CD4-positive, alpha-beta memory T cell (primary cell): Measurements from ENCODE around the gene CAMTA1. TPM values are rescaled to one million over a fixed set of nuclear protein-coding genes. Genes with fewer than 3 reads are reported as not detected.

Experiments
- CTCF ChIA-PET: fragments of 350-600 bp; sonication (Branson Sonifier 250); formaldehyde crosslinking; loops from one replicate; lab custom pipeline; 2021; ENCODE audit warnings: inconsistent platforms; ENCODE audit not compliant: partially characterized antibody; lab: Charles Lee
- POLR2A ChIA-PET: fragments of 350-600 bp; sonication (Branson Sonifier 250); formaldehyde crosslinking; loops from one replicate; lab custom pipeline; 2021; ENCODE audit not compliant: partially characterized antibody; lab: Charles Lee
- DNase-seq, 5 donors: peaks; one replicate each; pipeline versions ENCODE4 v3.0.0 to v3.0.0-alpha.2; 2020 to 2022; ENCODE audit warnings: mixed read lengths in 1 of 5
- H3K27ac ChIP-seq: one replicate; pipeline ENCODE4 v1.7.0; 2013; ENCODE audit warnings: low read depth, low read length
- H3K27me3 ChIP-seq: 2 replicates; pipeline ENCODE4 v1.7.0; 2013; ENCODE audit warnings: mild to moderate bottlenecking, low read length, moderate library complexity; ENCODE audit not compliant: insufficient read depth
- H3K36me3 ChIP-seq: 2 replicates; pipeline ENCODE4 v1.7.0; 2013; ENCODE audit warnings: mild to moderate bottlenecking, low read length, moderate library complexity; ENCODE audit not compliant: insufficient read depth
- H3K4me1 ChIP-seq: 2 replicates; pipeline ENCODE4 v1.7.0; 2013; ENCODE audit warnings: mild to moderate bottlenecking, low read length, moderate library complexity; ENCODE audit not compliant: insufficient read depth
- H3K4me3 ChIP-seq, 2 donors: one replicate each; pipeline ENCODE4 v1.7.0; 2013; ENCODE audit warnings: low read length in 2 of 2, mild to moderate bottlenecking in 1 of 2
- H3K9me3 ChIP-seq, 2 donors: one replicate each; pipeline ENCODE4 v1.7.0; 2013; ENCODE audit warnings: low read length in 2 of 2, control low read depth in 1 of 2; ENCODE audit not compliant: control insufficient read depth in 1 of 2
- H3K27ac Mint-ChIP-seq, 7 donors: one replicate each; pipeline ENCODE4 v1.8.0; 2020 to 2021; ENCODE audit warnings: mixed read lengths in 7 of 7, mild to moderate bottlenecking in 6 of 7, inconsistent platforms in 3 of 7, moderate library complexity in 3 of 7
- H3K27me3 Mint-ChIP-seq, 2 donors: one replicate each; pipeline ENCODE4 v1.8.0; 2020 to 2021; ENCODE audit warnings: mixed read lengths in 2 of 2
- H3K36me3 Mint-ChIP-seq, 2 donors: one replicate each; pipeline ENCODE4 v1.8.0; 2020 to 2021; ENCODE audit warnings: mixed read lengths in 2 of 2, inconsistent platforms in 1 of 2, mild to moderate bottlenecking in 1 of 2
- H3K4me1 Mint-ChIP-seq, 4 donors: one replicate each; pipeline ENCODE4 v1.8.0; 2020 to 2021; ENCODE audit warnings: mixed read lengths in 4 of 4, mild to moderate bottlenecking in 1 of 4
- H3K4me3 Mint-ChIP-seq, 8 donors: one replicate each; pipeline ENCODE4 v1.8.0; 2020 to 2021; ENCODE audit warnings: mixed read lengths in 8 of 8, mild to moderate bottlenecking in 7 of 8, moderate library complexity in 6 of 8, inconsistent platforms in 3 of 8
- H3K9me3 Mint-ChIP-seq, 8 donors: one replicate each; pipeline ENCODE4 v1.8.0; 2020 to 2021; ENCODE audit warnings: mixed read lengths in 8 of 8, mild to moderate bottlenecking in 5 of 8, inconsistent platforms in 3 of 8, moderate library complexity in 1 of 8
- intact Hi-C: fragments of 100-400 bp; cut with micrococcal nuclease; formaldehyde crosslinking; loops from one replicate; pipeline ENCODE4 v1.15.1; 2023
- polyA plus RNA-seq, 2 donors: library from polyadenylated mRNA; unstranded; fragments of 300-500 nt; fragmentation: Illumina TruSeq; gene quantifications; one replicate each; pipeline ENCODE4 v1.2.3, GENCODE V29; 2021
- total RNA-seq, 2 experiments: library from RNA; stranded (reverse); gene quantifications; one replicate each; pipeline ENCODE4 v1.2.3, GENCODE V29; 2021

CAMTA1 gene
- total and polyA plus RNA-seq, 4 experiments from 2014 or later: 39.1 to 118 (median 59.9) TPM

- no peak for DNase-seq
- peaks cover 0 to 2% (median 0%) of the 10 kb centered on the region in 8 donors for H3K9me3 Mint-ChIP-seq
- intact Hi-C loops: no loop called here
- no peaks in the 10 kb centered on the region for H3K4me1 Mint-ChIP-seq
- ChIA-PET POLR2A (no interaction called here), CTCF (no interaction called here)
- H3K27ac ChIP-seq: no peak overlapping the region
- H3K36me3 Mint-ChIP-seq: no peaks in the 10 kb centered on the region
- H3K4me3 ChIP-seq: no peak overlapping the region
- H3K27me3 ChIP-seq: no peaks in the 10 kb centered on the region
- H3K27me3 Mint-ChIP-seq: peaks cover 10 to 19% of the 10 kb centered on the region in 2 donors
- H3K36me3 ChIP-seq: no peaks in the 10 kb centered on the region
- H3K4me1 ChIP-seq: no peaks in the 10 kb centered on the region
- no peak overlapping the region for H3K4me3 Mint-ChIP-seq
- H3K27ac Mint-ChIP-seq: no peak overlapping the region
- H3K9me3 ChIP-seq: no peaks in the 10 kb centered on the region
Measured at GRCh38 chr1:7107109-7107830, 322.0 kb downstream of the CAMTA1 start.

- Mint-ChIP-seq H3K4me1 (no peaks in the 10 kb centered on the region), H3K27me3 (peaks cover 10 to 22% of the 10 kb centered on the region in 2 donors), H3K4me3 (no peak overlapping the region), H3K27ac (no peak overlapping the region), H3K36me3 (no peaks in the 10 kb centered on the region), H3K9me3 (peaks cover 0 to 3% (median 0%) of the 10 kb centered on the region in 8 donors)
- Histone ChIP-seq H3K4me3 (no peak overlapping the region), H3K36me3 (no peaks in the 10 kb centered on the region), H3K27ac (no peak overlapping the region), H3K4me1 (no peaks in the 10 kb centered on the region), H3K9me3 (no peaks in the 10 kb centered on the region), H3K27me3 (no peaks in the 10 kb centered on the region)
- intact Hi-C loops: no loop called here
- ChIA-PET CTCF (no interaction called here), POLR2A (no interaction called here)
- no peak for DNase-seq
Measured at GRCh38 chr1:7108251-7108650, 323.0 kb downstream of the CAMTA1 start.

- H3K9me3 Mint-ChIP-seq: peaks cover 0 to 5% (median 1%) of the 10 kb centered on the region in 8 donors
- CTCF ChIA-PET: no interaction called here
- no peaks in the 10 kb centered on the region for H3K4me1 Mint-ChIP-seq
- no peak overlapping the region for H3K27ac Mint-ChIP-seq
- no peak for DNase-seq
- intact Hi-C loops: no loop called here
- H3K27me3 Mint-ChIP-seq: peaks cover 10 to 22% of the 10 kb centered on the region in 2 donors
- no peak overlapping the region for H3K4me3 ChIP-seq
- POLR2A ChIA-PET: no interaction called here
- no peaks in the 10 kb centered on the region for H3K36me3 ChIP-seq
- no peak overlapping the region for H3K27ac ChIP-seq
- no peaks in the 10 kb centered on the region for H3K36me3 Mint-ChIP-seq
- no peak overlapping the region for H3K4me3 Mint-ChIP-seq
- H3K27me3 ChIP-seq: no peaks in the 10 kb centered on the region
- H3K4me1 ChIP-seq: no peaks in the 10 kb centered on the region
- no peaks in the 10 kb centered on the region for H3K9me3 ChIP-seq
Measured at GRCh38 chr1:7109901-7110300, 324.6 kb downstream of the CAMTA1 start.

- intact Hi-C loops: no loop called here
- Histone ChIP-seq H3K27ac (no peak overlapping the region), H3K4me1 (no peaks in the 10 kb centered on the region), H3K9me3 (no peaks in the 10 kb centered on the region), H3K36me3 (no peaks in the 10 kb centered on the region), H3K27me3 (no peaks in the 10 kb centered on the region), H3K4me3 (no peak overlapping the region)
- CTCF ChIA-PET: no interaction called here
- no peak for DNase-seq
- POLR2A ChIA-PET: no interaction called here
- H3K36me3 Mint-ChIP-seq: no peaks in the 10 kb centered on the region
- H3K9me3 Mint-ChIP-seq: peaks cover 0 to 5% (median 1%) of the 10 kb centered on the region in 8 donors
- H3K4me3 Mint-ChIP-seq: no peak overlapping the region
- H3K27ac Mint-ChIP-seq: no peak overlapping the region
- H3K27me3 Mint-ChIP-seq: peaks cover 10 to 22% of the 10 kb centered on the region in 2 donors
- H3K4me1 Mint-ChIP-seq: no peaks in the 10 kb centered on the region
Measured at GRCh38 chr1:7110321-7110720, 325.1 kb downstream of the CAMTA1 start.

GRCh38 chr1:7111853-7112252 is 326.6 kb downstream of the CAMTA1 start:
- Histone ChIP-seq H3K27ac (no peak overlapping the region), H3K4me3 (no peak overlapping the region), H3K27me3 (no peaks in the 10 kb centered on the region), H3K9me3 (no peaks in the 10 kb centered on the region), H3K4me1 (no peaks in the 10 kb centered on the region), H3K36me3 (no peaks in the 10 kb centered on the region)
- no peaks in the 10 kb centered on the region for H3K36me3 Mint-ChIP-seq
- CTCF ChIA-PET: no interaction called here
- H3K4me3 Mint-ChIP-seq: no peak overlapping the region
- POLR2A ChIA-PET: no interaction called here
- H3K9me3 Mint-ChIP-seq: peaks cover 0 to 14% (median 9%) of the 10 kb centered on the region in 8 donors
- H3K4me1 Mint-ChIP-seq: no peaks in the 10 kb centered on the region
- H3K27ac Mint-ChIP-seq: no peak overlapping the region
- intact Hi-C loops: no loop called here
- no peak for DNase-seq
- peaks cover 8 to 20% of the 10 kb centered on the region in 2 donors for H3K27me3 Mint-ChIP-seq

- intact Hi-C loops: no loop called here
- peaks cover 4 to 18% of the 10 kb centered on the region in 2 donors for H3K27me3 Mint-ChIP-seq
- H3K9me3 Mint-ChIP-seq: peaks cover 0 to 19% (median 9%) of the 10 kb centered on the region in 8 donors
- Histone ChIP-seq H3K9me3 (no peaks in the 10 kb centered on the region), H3K4me3 (no peak overlapping the region), H3K4me1 (no peaks in the 10 kb centered on the region), H3K27ac (no peak overlapping the region), H3K36me3 (no peaks in the 10 kb centered on the region), H3K27me3 (no peaks in the 10 kb centered on the region)
- no peaks in the 10 kb centered on the region for H3K4me1 Mint-ChIP-seq
- H3K27ac Mint-ChIP-seq: no peak overlapping the region
- no peaks in the 10 kb centered on the region for H3K36me3 Mint-ChIP-seq
- ChIA-PET POLR2A (no interaction called here), CTCF (no interaction called here)
- DNase-seq: no peak
- no peak overlapping the region for H3K4me3 Mint-ChIP-seq
Measured at GRCh38 chr1:7113136-7113535, 327.9 kb downstream of the CAMTA1 start.

- Mint-ChIP-seq H3K4me3 (no peak overlapping the region), H3K36me3 (no peaks in the 10 kb centered on the region), H3K9me3 (peaks cover 0 to 19% (median 9%) of the 10 kb centered on the region in 8 donors), H3K27me3 (peaks cover 4 to 15% of the 10 kb centered on the region in 2 donors), H3K4me1 (no peaks in the 10 kb centered on the region), H3K27ac (no peak overlapping the region)
- Histone ChIP-seq H3K27ac (no peak overlapping the region), H3K27me3 (no peaks in the 10 kb centered on the region), H3K9me3 (no peaks in the 10 kb centered on the region), H3K4me3 (no peak overlapping the region), H3K36me3 (no peaks in the 10 kb centered on the region), H3K4me1 (no peaks in the 10 kb centered on the region)
- DNase-seq: no peak
- POLR2A ChIA-PET: no interaction called here
- CTCF ChIA-PET: no interaction called here
- intact Hi-C loops: no loop called here
Measured at GRCh38 chr1:7113822-7114221, 328.6 kb downstream of the CAMTA1 start.
